ENCODE measurements around the gene TFCP2L1. TPM values are rescaled to one million over a fixed set of nuclear protein-coding genes. Genes with fewer than 3 reads are reported as not detected.

TFCP2L1 gene
- total and polyA plus RNA-seq, 2 experiments from 2014 or later, result 0.94 to 6.4 TPM

DNA sequence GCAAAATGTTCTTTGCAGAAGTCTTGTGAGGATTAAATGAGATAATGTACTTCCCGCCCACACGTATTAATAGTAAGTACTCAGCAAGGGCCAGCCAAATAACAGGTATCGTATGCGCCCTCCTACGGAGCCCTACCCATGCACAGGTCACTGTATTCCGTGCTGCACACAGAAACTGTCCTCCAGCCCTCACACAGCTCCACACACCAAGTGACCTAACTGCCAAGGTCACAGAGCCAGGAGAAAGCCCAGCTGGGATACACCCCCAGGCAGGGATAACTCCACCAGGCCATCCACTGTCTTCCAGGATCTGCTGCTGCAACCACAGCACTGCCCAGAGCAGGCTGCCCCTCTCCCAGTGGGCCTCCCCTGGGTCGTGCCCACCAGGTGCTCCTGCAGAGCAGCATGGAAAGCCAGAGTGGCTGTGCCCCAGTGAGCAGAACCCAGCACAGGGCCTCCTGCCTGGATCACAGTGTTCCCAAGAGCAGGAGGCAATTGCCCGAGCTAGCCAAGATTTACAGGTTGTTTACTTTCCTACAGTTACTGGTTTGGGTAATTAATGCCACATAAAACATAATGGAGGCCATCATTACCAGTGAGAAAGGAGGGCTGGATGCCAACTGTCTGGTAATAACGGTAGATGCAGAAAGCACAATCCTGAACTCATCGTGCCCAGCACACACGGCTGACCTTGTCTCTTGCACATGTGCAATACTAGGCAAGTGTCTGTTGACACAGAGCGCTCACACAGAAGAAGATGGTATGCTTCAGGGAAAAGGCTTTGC is 24.4 kb downstream of the TFCP2L1 start:
- H3K4me2 ChIP-seq, result no peak overlapping the region
- Mint-ChIP-seq H3K4me3 (no peak overlapping the region), H3K4me1 (peaks cover 7% of the 10 kb centered on the region), H3K27me3 (ENCODE audit: insufficient read depth, low read depth, poor library complexity) (peaks cover 7% of the 10 kb centered on the region), H3K9me3 (no peaks in the 10 kb centered on the region), H3K27ac (no peak overlapping the region), H3K36me3 (ENCODE audit: low read depth) (no peaks in the 10 kb centered on the region)
- H2AFZ ChIP-seq, result no peak overlapping the region
- H3K27ac ChIP-seq (ENCODE audit: low read depth), result no peak overlapping the region
- ATAC-seq (no peak), DNase-seq (ENCODE audit: low spot score) (no peak)
- H3K9me2 ChIP-seq (ENCODE audit: insufficient read depth), result no peaks in the 10 kb centered on the region
- no peaks in the 10 kb centered on the region for H3K79me2 ChIP-seq (replicated peaks; ENCODE audit: insufficient read depth)
- TF ChIP-seq NANOG (IDR thresholded peaks at IDR 0.05; ENCODE audit: borderline replicate concordance), result no peak
- no peak for TF ChIP-seq EZH2 (IDR thresholded peaks at IDR 0.05; ENCODE audit: low read depth, unreplicated experiment)
- TF ChIP-seq, protein P1, sequence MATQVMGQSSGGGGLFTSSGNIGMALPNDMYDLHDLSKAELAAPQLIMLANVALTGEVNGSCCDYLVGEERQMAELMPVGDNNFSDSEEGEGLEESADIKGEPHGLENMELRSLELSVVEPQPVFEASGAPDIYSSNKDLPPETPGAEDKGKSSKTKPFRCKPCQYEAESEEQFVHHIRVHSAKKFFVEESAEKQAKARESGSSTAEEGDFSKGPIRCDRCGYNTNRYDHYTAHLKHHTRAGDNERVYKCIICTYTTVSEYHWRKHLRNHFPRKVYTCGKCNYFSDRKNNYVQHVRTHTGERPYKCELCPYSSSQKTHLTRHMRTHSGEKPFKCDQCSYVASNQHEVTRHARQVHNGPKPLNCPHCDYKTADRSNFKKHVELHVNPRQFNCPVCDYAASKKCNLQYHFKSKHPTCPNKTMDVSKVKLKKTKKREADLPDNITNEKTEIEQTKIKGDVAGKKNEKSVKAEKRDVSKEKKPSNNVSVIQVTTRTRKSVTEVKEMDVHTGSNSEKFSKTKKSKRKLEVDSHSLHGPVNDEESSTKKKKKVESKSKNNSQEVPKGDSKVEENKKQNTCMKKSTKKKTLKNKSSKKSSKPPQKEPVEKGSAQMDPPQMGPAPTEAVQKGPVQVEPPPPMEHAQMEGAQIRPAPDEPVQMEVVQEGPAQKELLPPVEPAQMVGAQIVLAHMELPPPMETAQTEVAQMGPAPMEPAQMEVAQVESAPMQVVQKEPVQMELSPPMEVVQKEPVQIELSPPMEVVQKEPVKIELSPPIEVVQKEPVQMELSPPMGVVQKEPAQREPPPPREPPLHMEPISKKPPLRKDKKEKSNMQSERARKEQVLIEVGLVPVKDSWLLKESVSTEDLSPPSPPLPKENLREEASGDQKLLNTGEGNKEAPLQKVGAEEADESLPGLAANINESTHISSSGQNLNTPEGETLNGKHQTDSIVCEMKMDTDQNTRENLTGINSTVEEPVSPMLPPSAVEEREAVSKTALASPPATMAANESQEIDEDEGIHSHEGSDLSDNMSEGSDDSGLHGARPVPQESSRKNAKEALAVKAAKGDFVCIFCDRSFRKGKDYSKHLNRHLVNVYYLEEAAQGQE (IDR thresholded peaks at IDR 0.05; ENCODE audit: unreplicated experiment), result no peak
- TF ChIP-seq ZNF114 (CRISPR knock-in tag; IDR thresholded peaks at IDR 0.05), result no peak
- TF ChIP-seq, protein P2, sequence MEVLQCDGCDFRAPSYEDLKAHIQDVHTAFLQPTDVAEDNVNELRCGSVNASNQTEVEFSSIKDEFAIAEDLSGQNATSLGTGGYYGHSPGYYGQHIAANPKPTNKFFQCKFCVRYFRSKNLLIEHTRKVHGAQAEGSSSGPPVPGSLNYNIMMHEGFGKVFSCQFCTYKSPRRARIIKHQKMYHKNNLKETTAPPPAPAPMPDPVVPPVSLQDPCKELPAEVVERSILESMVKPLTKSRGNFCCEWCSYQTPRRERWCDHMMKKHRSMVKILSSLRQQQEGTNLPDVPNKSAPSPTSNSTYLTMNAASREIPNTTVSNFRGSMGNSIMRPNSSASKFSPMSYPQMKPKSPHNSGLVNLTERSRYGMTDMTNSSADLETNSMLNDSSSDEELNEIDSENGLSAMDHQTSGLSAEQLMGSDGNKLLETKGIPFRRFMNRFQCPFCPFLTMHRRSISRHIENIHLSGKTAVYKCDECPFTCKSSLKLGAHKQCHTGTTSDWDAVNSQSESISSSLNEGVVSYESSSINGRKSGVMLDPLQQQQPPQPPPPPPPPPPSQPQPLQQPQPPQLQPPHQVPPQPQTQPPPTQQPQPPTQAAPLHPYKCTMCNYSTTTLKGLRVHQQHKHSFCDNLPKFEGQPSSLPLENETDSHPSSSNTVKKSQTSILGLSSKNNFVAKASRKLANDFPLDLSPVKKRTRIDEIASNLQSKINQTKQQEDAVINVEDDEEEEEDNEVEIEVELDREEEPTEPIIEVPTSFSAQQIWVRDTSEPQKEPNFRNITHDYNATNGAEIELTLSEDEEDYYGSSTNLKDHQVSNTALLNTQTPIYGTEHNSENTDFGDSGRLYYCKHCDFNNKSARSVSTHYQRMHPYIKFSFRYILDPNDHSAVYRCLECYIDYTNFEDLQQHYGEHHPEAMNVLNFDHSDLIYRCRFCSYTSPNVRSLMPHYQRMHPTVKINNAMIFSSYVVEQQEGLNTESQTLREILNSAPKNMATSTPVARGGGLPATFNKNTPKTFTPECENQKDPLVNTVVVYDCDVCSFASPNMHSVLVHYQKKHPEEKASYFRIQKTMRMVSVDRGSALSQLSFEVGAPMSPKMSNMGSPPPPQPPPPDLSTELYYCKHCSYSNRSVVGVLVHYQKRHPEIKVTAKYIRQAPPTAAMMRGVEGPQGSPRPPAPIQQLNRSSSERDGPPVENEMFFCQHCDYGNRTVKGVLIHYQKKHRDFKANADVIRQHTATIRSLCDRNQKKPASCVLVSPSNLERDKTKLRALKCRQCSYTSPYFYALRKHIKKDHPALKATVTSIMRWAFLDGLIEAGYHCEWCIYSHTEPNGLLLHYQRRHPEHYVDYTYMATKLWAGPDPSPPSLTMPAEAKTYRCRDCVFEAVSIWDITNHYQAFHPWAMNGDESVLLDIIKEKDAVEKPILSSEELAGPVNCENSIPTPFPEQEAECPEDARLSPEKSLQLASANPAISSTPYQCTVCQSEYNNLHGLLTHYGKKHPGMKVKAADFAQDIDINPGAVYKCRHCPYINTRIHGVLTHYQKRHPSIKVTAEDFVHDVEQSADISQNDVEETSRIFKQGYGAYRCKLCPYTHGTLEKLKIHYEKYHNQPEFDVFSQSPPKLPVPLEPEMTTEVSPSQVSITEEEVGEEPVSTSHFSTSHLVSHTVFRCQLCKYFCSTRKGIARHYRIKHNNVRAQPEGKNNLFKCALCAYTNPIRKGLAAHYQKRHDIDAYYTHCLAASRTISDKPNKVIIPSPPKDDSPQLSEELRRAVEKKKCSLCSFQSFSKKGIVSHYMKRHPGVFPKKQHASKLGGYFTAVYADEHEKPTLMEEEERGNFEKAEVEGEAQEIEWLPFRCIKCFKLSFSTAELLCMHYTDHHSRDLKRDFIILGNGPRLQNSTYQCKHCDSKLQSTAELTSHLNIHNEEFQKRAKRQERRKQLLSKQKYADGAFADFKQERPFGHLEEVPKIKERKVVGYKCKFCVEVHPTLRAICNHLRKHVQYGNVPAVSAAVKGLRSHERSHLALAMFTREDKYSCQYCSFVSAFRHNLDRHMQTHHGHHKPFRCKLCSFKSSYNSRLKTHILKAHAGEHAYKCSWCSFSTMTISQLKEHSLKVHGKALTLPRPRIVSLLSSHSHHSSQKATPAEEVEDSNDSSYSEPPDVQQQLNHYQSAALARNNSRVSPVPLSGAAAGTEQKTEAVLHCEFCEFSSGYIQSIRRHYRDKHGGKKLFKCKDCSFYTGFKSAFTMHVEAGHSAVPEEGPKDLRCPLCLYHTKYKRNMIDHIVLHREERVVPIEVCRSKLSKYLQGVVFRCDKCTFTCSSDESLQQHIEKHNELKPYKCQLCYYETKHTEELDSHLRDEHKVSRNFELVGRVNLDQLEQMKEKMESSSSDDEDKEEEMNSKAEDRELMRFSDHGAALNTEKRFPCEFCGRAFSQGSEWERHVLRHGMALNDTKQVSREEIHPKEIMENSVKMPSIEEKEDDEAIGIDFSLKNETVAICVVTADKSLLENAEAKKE (CRISPR knock-in tag; IDR thresholded peaks at IDR 0.05), result no peak
- no peak for TF ChIP-seq CREB1 (CRISPR knock-in tag; IDR thresholded peaks at IDR 0.05; ENCODE audit: low read depth)
- no peak for TF ChIP-seq EZH2phosphoT487 (IDR thresholded peaks at IDR 0.05; ENCODE audit: unreplicated experiment)
- TF ChIP-seq, protein P3, sequence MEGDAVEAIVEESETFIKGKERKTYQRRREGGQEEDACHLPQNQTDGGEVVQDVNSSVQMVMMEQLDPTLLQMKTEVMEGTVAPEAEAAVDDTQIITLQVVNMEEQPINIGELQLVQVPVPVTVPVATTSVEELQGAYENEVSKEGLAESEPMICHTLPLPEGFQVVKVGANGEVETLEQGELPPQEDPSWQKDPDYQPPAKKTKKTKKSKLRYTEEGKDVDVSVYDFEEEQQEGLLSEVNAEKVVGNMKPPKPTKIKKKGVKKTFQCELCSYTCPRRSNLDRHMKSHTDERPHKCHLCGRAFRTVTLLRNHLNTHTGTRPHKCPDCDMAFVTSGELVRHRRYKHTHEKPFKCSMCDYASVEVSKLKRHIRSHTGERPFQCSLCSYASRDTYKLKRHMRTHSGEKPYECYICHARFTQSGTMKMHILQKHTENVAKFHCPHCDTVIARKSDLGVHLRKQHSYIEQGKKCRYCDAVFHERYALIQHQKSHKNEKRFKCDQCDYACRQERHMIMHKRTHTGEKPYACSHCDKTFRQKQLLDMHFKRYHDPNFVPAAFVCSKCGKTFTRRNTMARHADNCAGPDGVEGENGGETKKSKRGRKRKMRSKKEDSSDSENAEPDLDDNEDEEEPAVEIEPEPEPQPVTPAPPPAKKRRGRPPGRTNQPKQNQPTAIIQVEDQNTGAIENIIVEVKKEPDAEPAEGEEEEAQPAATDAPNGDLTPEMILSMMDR (conservative IDR thresholded peaks at IDR 0.05; ENCODE audit: low read depth in 2 of 2), result no peak
- no peak for TF ChIP-seq JUNB (IDR thresholded peaks at IDR 0.05; ENCODE audit: unreplicated experiment)
- TF ChIP-seq STAT1 (IDR thresholded peaks at IDR 0.05; ENCODE audit: unreplicated experiment), result no peak
- TF ChIP-seq, protein P4, sequence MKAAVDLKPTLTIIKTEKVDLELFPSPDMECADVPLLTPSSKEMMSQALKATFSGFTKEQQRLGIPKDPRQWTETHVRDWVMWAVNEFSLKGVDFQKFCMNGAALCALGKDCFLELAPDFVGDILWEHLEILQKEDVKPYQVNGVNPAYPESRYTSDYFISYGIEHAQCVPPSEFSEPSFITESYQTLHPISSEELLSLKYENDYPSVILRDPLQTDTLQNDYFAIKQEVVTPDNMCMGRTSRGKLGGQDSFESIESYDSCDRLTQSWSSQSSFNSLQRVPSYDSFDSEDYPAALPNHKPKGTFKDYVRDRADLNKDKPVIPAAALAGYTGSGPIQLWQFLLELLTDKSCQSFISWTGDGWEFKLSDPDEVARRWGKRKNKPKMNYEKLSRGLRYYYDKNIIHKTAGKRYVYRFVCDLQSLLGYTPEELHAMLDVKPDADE (IDR thresholded peaks at IDR 0.05), result no peak
- no peaks in the 10 kb centered on the region for H3F3A ChIP-seq (replicated peaks; ENCODE audit: low read depth)
- no peaks in the 10 kb centered on the region for H4K20me1 ChIP-seq (replicated peaks; ENCODE audit: insufficient read depth)
- no peaks in the 10 kb centered on the region for H3K27me3 ChIP-seq (ENCODE audit: insufficient read depth)
- no peaks in the 10 kb centered on the region for H3K36me3 ChIP-seq (ENCODE audit: insufficient read depth)
- no peaks in the 10 kb centered on the region for H3K4me1 ChIP-seq (ENCODE audit: insufficient read depth)
- no peak overlapping the region for H3K4me3 ChIP-seq

Measured in GM23338 (cell line).